Uterus (tissue), 4 donors: Measurements from ENCODE around the gene SEPTIN11. TPM values are rescaled to one million over a fixed set of nuclear protein-coding genes. Genes with fewer than 3 reads are reported as not detected.

Experiments
- DNase-seq, 2 donors: peaks; one replicate each; pipeline ENCODE4 v3.0.0-alpha.2; 2019 to 2020
- H3K27ac ChIP-seq, 2 donors: fragments of 200-600 bp; sonication (generic); 1 replicate in 1 of 2; 2 replicates in 1 of 2; pipeline ENCODE4 v1.5.1; 2016 to 2018
- H3K27me3 ChIP-seq, 2 donors: fragments of 200-600 bp; sonication (generic); one replicate each; pipeline ENCODE4 v1.5.1; 2018 to 2019; ENCODE audit warnings: control low read depth in 1 of 2
- H3K36me3 ChIP-seq, 2 donors: fragments of 200-600 bp; sonication (generic); one replicate each; pipeline ENCODE4 v1.5.1; 2019; ENCODE audit warnings: control low read depth in 1 of 2
- H3K4me1 ChIP-seq, 2 donors: fragments of 200-600 bp; sonication (generic); one replicate each; pipeline ENCODE4 v1.5.1; 2018 to 2019; ENCODE audit warnings: control low read depth in 1 of 2
- H3K4me3 ChIP-seq, 2 donors: fragments of 200-600 bp; sonication (generic); 1 replicate in 1 of 2; 2 replicates in 1 of 2; pipeline ENCODE4 v1.5.1; 2018 to 2019; ENCODE audit warnings: mild to moderate bottlenecking in 1 of 2
- H3K9me3 ChIP-seq, 2 donors: fragments of 200-600 bp; sonication (generic); one replicate each; pipeline ENCODE4 v1.5.1; 2019; ENCODE audit warnings: control low read depth in 1 of 2
- CTCF ChIP-seq, 4 experiments: fragments of 200-600 bp in 2 of 4; fragments of 450-650 bp in 2 of 4; sonication (generic) in 2 of 4; IDR thresholded peaks; one replicate each; pipeline ENCODE4 v1.5.1; 2016 to 2019; ENCODE audit warnings: antibody characterized with exemption in 4 of 4, mild to moderate bottlenecking in 2 of 4, moderate library complexity in 1 of 4
- POLR2A ChIP-seq, 2 donors: fragments of 450-650 bp; IDR thresholded peaks; one replicate each; pipeline ENCODE4 v1.6.1; 2016; ENCODE audit warnings: antibody characterized with exemption in 2 of 2, mild to moderate bottlenecking in 1 of 2, moderate library complexity in 1 of 2
- intact Hi-C: fragments of 100-400 bp; cut with DNase I; formaldehyde crosslinking; loops from one replicate; pipeline ENCODE4 v1.15.1; 2023; ENCODE audit warnings: low total_unique reads
- total RNA-seq, 4 donors: library from RNA; depleted of rRNA in 3 of 4; stranded (reverse); fragments of >200 nt in 3 of 4; gene quantifications; one replicate each; pipeline versions ENCODE4 v1.1.0 to v1.2.4, GENCODE V29; 2014 to 2023
- donor health status: DM: yes; HTN: yes; CAD: no.

The SEPTIN11 gene
- total RNA-seq, 4 donors from 2014 or later: 49.4 to 317 (median 88.1) TPM

GRCh38 chr4:76980261-76980660 lies 30.7 kb downstream of the SEPTIN11 start:
- H3K27ac ChIP-seq: no peak overlapping the region
- no peak for TF ChIP-seq CTCF (IDR thresholded peaks at IDR 0.05)
- TF ChIP-seq POLR2A (IDR thresholded peaks at IDR 0.05): no peak
- no peaks in the 10 kb centered on the region for H3K4me1 ChIP-seq

GRCh38 chr4:76981644-76982043 lies 32.1 kb downstream of the SEPTIN11 start:
- DNase-seq: no peak
- H3K36me3 ChIP-seq: no peaks in the 10 kb centered on the region

More at GRCh38 chr4:76980261-76980660, 30.7 kb downstream of the SEPTIN11 start:
- H3K27me3 ChIP-seq: no peaks in the 10 kb centered on the region
- H3K9me3 ChIP-seq: no peaks in the 10 kb centered on the region
- no peaks in the 10 kb centered on the region for H3K36me3 ChIP-seq
- no peak overlapping the region for H3K4me3 ChIP-seq
- DNase-seq: no peak
- intact Hi-C loops: no loop called here

GRCh38 chr4:76982638-76983584 lies 33.4 kb downstream of the SEPTIN11 start:
- Histone ChIP-seq H3K4me1 (no peaks in the 10 kb centered on the region), H3K9me3 (no peaks in the 10 kb centered on the region), H3K4me3 (no peak overlapping the region), H3K27ac (peak overlapping the region; percentile 8 to 67), H3K27me3 (no peaks in the 10 kb centered on the region), H3K36me3 (no peaks in the 10 kb centered on the region)
- intact Hi-C loops: no loop called here
- DNase-seq: no peak
- TF ChIP-seq CTCF (IDR thresholded peaks at IDR 0.05) (no peak), POLR2A (IDR thresholded peaks at IDR 0.05) (no peak)

More at GRCh38 chr4:76981644-76982043, 32.1 kb downstream of the SEPTIN11 start:
- H3K9me3 ChIP-seq: no peaks in the 10 kb centered on the region
- H3K4me1 ChIP-seq: no peaks in the 10 kb centered on the region
- TF ChIP-seq POLR2A (IDR thresholded peaks at IDR 0.05): no peak
- no peak for TF ChIP-seq CTCF (IDR thresholded peaks at IDR 0.05)
- H3K27ac ChIP-seq: peak overlapping the region in 1 of 2 donors; percentile 67
- H3K4me3 ChIP-seq: no peak overlapping the region
- no peaks in the 10 kb centered on the region for H3K27me3 ChIP-seq
- intact Hi-C loops: no loop called here

- H3K36me3 ChIP-seq: no peaks in the 10 kb centered on the region
- H3K27ac ChIP-seq: peak overlapping the region; percentile 50 to 67
- TF ChIP-seq CTCF (IDR thresholded peaks at IDR 0.05) (peak in 3 of 4 experiments; percentile 4 to 24 (median 20)), POLR2A (IDR thresholded peaks at IDR 0.05) (no peak)
- peak in 1 of 2 donors; percentile 39 for DNase-seq
- intact Hi-C loops: no loop called here
- H3K27me3 ChIP-seq: no peaks in the 10 kb centered on the region
- H3K4me3 ChIP-seq: no peak overlapping the region
- H3K4me1 ChIP-seq: no peaks in the 10 kb centered on the region
- no peaks in the 10 kb centered on the region for H3K9me3 ChIP-seq
These were observed 34.6 kb downstream of the SEPTIN11 start for GRCh38 chr4:76984127-76984526.

- Histone ChIP-seq H3K27me3 (no peaks in the 10 kb centered on the region), H3K36me3 (no peaks in the 10 kb centered on the region), H3K27ac (peak overlapping the region; percentile 57 to 67), H3K9me3 (no peaks in the 10 kb centered on the region), H3K4me1 (no peaks in the 10 kb centered on the region), H3K4me3 (no peak overlapping the region)
- TF ChIP-seq POLR2A (IDR thresholded peaks at IDR 0.05): no peak
- intact Hi-C loops: no loop called here
- DNase-seq: peak; percentile 72 to 85
These were observed 35.2 kb downstream of the SEPTIN11 start for GRCh38 chr4:76984788-76985211.
